Colonic mucosa (tissue), 4 donors: Measurements from ENCODE around the gene CSNK1D. TPM values are rescaled to one million over a fixed set of nuclear protein-coding genes. Genes with fewer than 3 reads are reported as not detected.

Experiments
- DNase-seq: peaks from one replicate; pipeline ENCODE4 v3.0.0-alpha.2; 2020
- H3K27ac ChIP-seq: fragments of 200-600 bp; one replicate; pipeline ENCODE4 v1.8.0; 2021
- H3K27me3 ChIP-seq: fragments of 200-600 bp; one replicate; pipeline ENCODE4 v1.8.0; 2021
- H3K36me3 ChIP-seq: fragments of 200-600 bp; one replicate; pipeline ENCODE4 v1.8.0; 2021
- H3K4me1 ChIP-seq: fragments of 200-600 bp; one replicate; pipeline ENCODE4 v1.8.0; 2021; ENCODE audit warnings: mild to moderate bottlenecking
- H3K4me3 ChIP-seq: fragments of 200-600 bp; one replicate; pipeline ENCODE4 v1.8.0; 2021
- H3K9ac ChIP-seq, 2 donors: one replicate each; pipeline ENCODE4 v1.7.0; 2013; ENCODE audit warnings: control low read depth in 2 of 2, low read depth in 2 of 2, low read length in 2 of 2
- H3K9me3 ChIP-seq: fragments of 200-600 bp; one replicate; pipeline ENCODE4 v1.8.0; 2021
- CTCF ChIP-seq: fragments of 200-600 bp; IDR thresholded peaks from one replicate; pipeline ENCODE4 v1.8.0; 2022; ENCODE audit warnings: antibody characterized with exemption, mild to moderate bottlenecking
- intact Hi-C: fragments of 100-400 bp; cut with DNase I; formaldehyde crosslinking; loops from one replicate; pipeline ENCODE4 v1.14.1; 2022
- total RNA-seq, 2 donors: library from RNA; stranded (reverse); fragmentation: NEBNext Ultra II Directional in 1 of 2; extraction: Animal tissue kit (Norgen Biotek cat#: 25700) in 1 of 2; gene quantifications; one replicate each; pipeline ENCODE4 v1.2.1, GENCODE V29; 2021
- donor health status: healthy.
- donor health status: DM: no; HTN: no; CAD: no.
- donor health status: DM: no; HTN: no; CAD: no.

CSNK1D gene
- total RNA-seq, 2 donors from 2014 or later, result 136 to 138 TPM

- Histone ChIP-seq H3K9me3 (no peaks in the 10 kb centered on the region), H3K27me3 (no peaks in the 10 kb centered on the region), H3K4me3 (no peak overlapping the region), H3K9ac (peak overlapping the region; percentile 21 to 52), H3K4me1 (peaks cover 3% of the 10 kb centered on the region), H3K27ac (no peak overlapping the region), H3K36me3 (no peaks in the 10 kb centered on the region)
- no peak for TF ChIP-seq CTCF
- DNase-seq, result no peak
- intact Hi-C loops, result no loop called here
Observed at GRCh38 chr17:82282239-82283207, 9.0 kb upstream of the CSNK1D start.

DNA sequence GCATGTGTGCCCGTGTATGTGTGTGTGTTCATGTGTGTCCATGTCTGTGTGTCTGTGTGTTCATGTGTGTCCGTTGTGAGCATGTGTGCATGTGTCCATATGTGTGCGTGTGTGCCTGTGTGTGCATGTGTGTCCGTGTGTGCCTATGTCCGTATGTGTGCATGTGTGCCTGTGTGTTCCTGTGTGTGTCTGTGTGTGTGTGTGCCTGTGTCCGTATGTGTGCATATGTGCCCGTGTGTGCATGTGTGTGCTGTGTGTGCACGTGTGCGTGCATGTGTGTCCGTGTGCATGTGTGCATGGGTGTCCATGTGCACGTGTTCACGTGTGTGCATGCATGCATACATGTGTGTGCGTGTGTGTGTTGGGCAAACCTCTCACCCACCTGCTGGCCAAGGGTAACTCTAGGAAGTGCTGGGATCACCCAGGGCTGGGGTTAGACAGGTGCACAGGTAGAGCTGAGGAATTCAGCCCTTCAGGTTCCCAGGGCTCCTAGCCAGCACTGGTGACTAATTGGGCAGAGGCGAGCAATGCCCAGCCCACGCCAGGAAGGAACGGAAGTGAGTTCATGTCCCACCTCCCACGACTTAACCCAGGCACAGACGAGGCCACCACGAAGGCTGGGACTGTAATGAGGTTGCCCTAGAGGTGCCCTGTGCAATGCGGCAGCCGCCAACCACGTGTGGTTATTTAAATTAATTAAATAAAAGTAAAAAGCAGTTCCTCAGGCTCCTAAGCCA lies 8.2 kb upstream of the CSNK1D start:
- Histone ChIP-seq H3K27ac (no peak overlapping the region), H3K9me3 (no peaks in the 10 kb centered on the region), H3K27me3 (no peaks in the 10 kb centered on the region), H3K36me3 (no peaks in the 10 kb centered on the region), H3K9ac (peak overlapping the region; percentile 0 to 52), H3K4me3 (no peak overlapping the region), H3K4me1 (no peaks in the 10 kb centered on the region)
- TF ChIP-seq CTCF, result no peak
- intact Hi-C loops, result no loop called here
- DNase-seq, result no peak

- no peaks in the 10 kb centered on the region for H3K9me3 ChIP-seq
- H3K4me1 ChIP-seq, result no peaks in the 10 kb centered on the region
- no peak for DNase-seq
- H3K36me3 ChIP-seq, result no peaks in the 10 kb centered on the region
- no peak overlapping the region for H3K4me3 ChIP-seq
- no peak overlapping the region for H3K27ac ChIP-seq
- H3K9ac ChIP-seq, result no peak overlapping the region
- intact Hi-C loops, result no loop called here
- no peak for TF ChIP-seq CTCF
- no peaks in the 10 kb centered on the region for H3K27me3 ChIP-seq
Observed at GRCh38 chr17:82281076-82281475, 7.6 kb upstream of the CSNK1D start.

DNA sequence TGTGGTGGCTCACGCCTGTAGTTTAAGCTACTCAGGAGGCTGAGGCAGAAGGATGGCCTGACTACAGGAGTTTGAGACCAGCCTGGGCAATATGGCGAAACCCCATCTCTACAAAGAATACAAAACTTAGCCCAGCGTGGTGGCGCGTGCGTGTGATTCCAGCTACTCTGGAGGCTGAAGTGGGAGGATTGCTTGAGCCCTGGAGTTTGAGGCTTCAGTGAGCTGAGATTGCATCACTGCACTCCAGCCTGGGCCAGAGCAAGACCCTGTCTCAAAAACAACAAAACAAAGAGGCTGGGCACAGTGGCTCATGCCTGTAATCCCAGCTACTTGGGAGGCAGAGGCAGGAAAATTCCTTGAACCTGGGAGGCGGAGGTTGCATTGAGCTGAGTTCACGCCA lies 7.0 kb upstream of the CSNK1D start:
- Histone ChIP-seq H3K27ac (no peak overlapping the region), H3K9ac (no peak overlapping the region), H3K4me1 (no peaks in the 10 kb centered on the region), H3K27me3 (no peaks in the 10 kb centered on the region), H3K9me3 (no peaks in the 10 kb centered on the region), H3K36me3 (no peaks in the 10 kb centered on the region), H3K4me3 (no peak overlapping the region)
- no peak for DNase-seq
- no peak for TF ChIP-seq CTCF
- intact Hi-C loops, result no loop called here

DNA sequence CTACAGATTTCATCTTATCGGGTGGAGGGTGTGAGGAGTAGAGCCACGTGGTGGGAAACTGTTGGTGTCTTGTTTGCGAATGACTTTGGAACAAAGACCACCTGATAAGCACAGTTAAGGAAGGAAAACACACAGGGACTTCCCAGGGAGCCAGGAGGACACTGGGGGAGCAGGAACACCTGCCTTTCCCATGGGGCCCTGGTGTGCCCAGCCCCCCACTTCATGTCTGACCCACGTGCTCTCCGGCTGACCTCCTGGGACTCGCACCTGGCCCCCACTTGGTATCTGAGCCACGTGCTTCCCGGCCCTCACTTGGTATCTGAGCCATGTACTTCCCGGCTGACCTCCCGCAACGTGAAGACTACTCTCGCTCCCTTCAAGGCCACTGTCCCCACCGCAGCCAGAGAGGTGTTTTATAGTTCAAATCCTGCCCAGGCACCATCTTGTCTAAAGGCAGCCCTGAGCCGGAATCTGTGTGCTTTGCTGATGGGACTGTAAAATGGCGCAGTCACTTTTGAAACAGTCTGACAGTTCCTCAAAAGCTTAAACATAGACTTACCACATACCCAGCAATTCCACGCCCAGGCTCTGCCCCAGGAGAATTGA lies 5.4 kb upstream of the CSNK1D start:
- intact Hi-C loops, result no loop called here
- H3K27me3 ChIP-seq, result no peaks in the 10 kb centered on the region
- no peak overlapping the region for H3K27ac ChIP-seq
- H3K9me3 ChIP-seq, result no peaks in the 10 kb centered on the region
- no peak overlapping the region for H3K4me3 ChIP-seq
- H3K4me1 ChIP-seq, result peaks cover 3% of the 10 kb centered on the region
- no peak overlapping the region for H3K9ac ChIP-seq
- DNase-seq, result no peak
- H3K36me3 ChIP-seq, result no peaks in the 10 kb centered on the region
- no peak for TF ChIP-seq CTCF
